K562 (cell line): ENCODE data around the gene CCR7. TPM values are rescaled to one million over a fixed set of nuclear protein-coding genes. Genes with fewer than 3 reads are reported as not detected.

Source experiments
- ATAC-seq: fragments of 200-7000 bp; cut with Tn5 transposase; 3 replicates; pipeline ENCODE4 v1.9.1; 2020; ENCODE audit warnings: moderate library complexity
- BruUV-seq: library from RNA; stranded (reverse); fragments of 400-500 nt; replicated peaks from 2 replicates; lab custom pipeline; 2021; lab: Mats Ljungman, UMichigan
- CTCF ChIA-PET: fragments of 300-600 bp; formaldehyde crosslinking; extraction: SDS; loops from one replicate; lab custom pipeline; 2021; ENCODE audit warnings: low intra/inter-chr PET ratio; lab: Yijun Ruan, JAX
- POLR2A ChIA-PET: fragments of 300-600, 350-650 bp; sonication (Branson Sonifier 250); formaldehyde crosslinking; extraction: SDS; loops from one replicate; lab custom pipeline; 2021; ENCODE audit warnings: antibody characterized with exemption, inconsistent platforms; lab: Yijun Ruan, JAX
- DNase-seq, 4 experiments: peaks; one replicate each; pipeline versions ENCODE4 v3.0.0 to v3.0.0-alpha.2; 2011 to 2018; ENCODE audit warnings: low spot score in 3 of 4, mixed read lengths in 3 of 4; ENCODE audit errors: extremely low read depth in 1 of 4
- FAIRE-seq: peaks from 2 replicates; lab custom pipeline; 2011; peaks lifted over from hg19 to GRCh38; lab: Jason Lieb, UNC
- H2AFZ ChIP-seq: 2 replicates; pipeline ENCODE4 v1.6.0; 2011; ENCODE audit warnings: low read depth, low read length, control low read depth, inconsistent platforms
- H3K27ac ChIP-seq: fragments of 200-600 bp; 3 replicates; pipeline ENCODE4 v1.8.0; 2011; ENCODE audit warnings: low read depth, mild to moderate bottlenecking, control low read depth, inconsistent platforms, low read length, moderate library complexity, mixed read lengths; ENCODE audit errors: extremely low read depth
- H3K27me3 ChIP-seq, 2 experiments: fragments of 300-600 bp in 1 of 2; 2 replicates in 1 of 2; 3 replicates in 1 of 2; pipeline versions ENCODE4 v1.6.0 to v1.8.0; 2011; ENCODE audit warnings: inconsistent platforms in 2 of 2, low read length in 2 of 2, mild to moderate bottlenecking in 1 of 2, mixed read lengths in 1 of 2, moderate library complexity in 1 of 2; ENCODE audit not compliant: control insufficient read depth in 2 of 2, insufficient read depth in 2 of 2
- H3K36me3 ChIP-seq: fragments of 300-600 bp; 3 replicates; pipeline ENCODE4 v1.8.0; 2011; ENCODE audit warnings: mild to moderate bottlenecking, low read length, inconsistent platforms; ENCODE audit not compliant: control insufficient read depth, insufficient read depth
- H3K4me1 ChIP-seq, 2 experiments: fragments of 200-600 bp in 1 of 2; replicated peaks in 1 of 2; 2 replicates in 1 of 2; 3 replicates in 1 of 2; pipeline versions ENCODE4 v1.5.1 to v1.8.0; 2011; ENCODE audit warnings: inconsistent platforms in 2 of 2, low read length in 2 of 2, mild to moderate bottlenecking in 1 of 2, mixed read lengths in 1 of 2, moderate library complexity in 1 of 2; ENCODE audit not compliant: control insufficient read depth in 2 of 2, insufficient read depth in 2 of 2
- H3K4me2 ChIP-seq: 2 replicates; pipeline ENCODE4 v1.6.1; 2011; ENCODE audit warnings: low read length, control low read depth, inconsistent platforms, mixed read lengths; ENCODE audit not compliant: insufficient read depth
- H3K4me3 ChIP-seq: fragments of 200-600 bp; sonication (generic), shearing (Covaris generic); 2 replicates; pipeline ENCODE4 v1.5.1; 2016; ENCODE audit warnings: control low read depth, inconsistent platforms
- H3K79me2 ChIP-seq: fragments of 200-600 bp; 3 replicates; pipeline ENCODE4 v1.8.0; 2011; ENCODE audit warnings: low read length, inconsistent platforms; ENCODE audit not compliant: control insufficient read depth, insufficient read depth
- H3K9ac ChIP-seq, 2 experiments: 2 replicates each; pipeline versions ENCODE4 v1.6.0 to v1.6.1; 2011; ENCODE audit warnings: low read depth in 2 of 2, low read length in 2 of 2, control low read depth in 1 of 2, inconsistent platforms in 1 of 2, mild to moderate bottlenecking in 1 of 2, mixed read lengths in 1 of 2; ENCODE audit not compliant: insufficient read depth in 1 of 2
- H3K9me1 ChIP-seq: one replicate; pipeline ENCODE4 v1.6.0; 2011; ENCODE audit warnings: inconsistent platforms, mild to moderate bottlenecking, low read length, moderate library complexity; ENCODE audit not compliant: control insufficient read depth, insufficient read depth
- H3K9me3 ChIP-seq: replicated peaks from 2 replicates; pipeline ENCODE4 v1.5.1; 2011; ENCODE audit warnings: low read depth, low read length, inconsistent platforms; ENCODE audit not compliant: control insufficient read depth, insufficient read depth
- H4K20me1 ChIP-seq: replicated peaks from 2 replicates; pipeline ENCODE4 v1.6.1; 2011; ENCODE audit warnings: low read length, inconsistent platforms, mixed read lengths; ENCODE audit not compliant: control insufficient read depth, insufficient read depth
- CC2D1A ChIP-seq: fragments of 450-650 bp; IDR thresholded peaks from 2 replicates; pipeline ENCODE4 v1.6.1; 2017; ENCODE audit warnings: mild to moderate bottlenecking
- CTBP1 ChIP-seq: fragments of 450-650 bp; IDR thresholded peaks from 2 replicates; pipeline ENCODE4 v1.6.1; 2016; ENCODE audit warnings: borderline replicate concordance
- HDAC1 ChIP-seq, 2 experiments: fragments of 450-650 bp; IDR thresholded peaks; 2 replicates each; pipeline ENCODE4 v1.6.1; 2016 to 2017; ENCODE audit warnings: inconsistent platforms in 1 of 2, mild to moderate bottlenecking in 1 of 2, moderate library complexity in 1 of 2
- HDGF ChIP-seq: fragments of 450-650 bp; IDR thresholded peaks from 2 replicates; pipeline ENCODE4 v1.6.1; 2016
- HNRNPH1 ChIP-seq: fragments of 200-400 bp; formaldehyde crosslinking; optimal IDR thresholded peaks from 2 replicates; pipeline ENCODE3; 2017; ENCODE audit warnings: low read depth, mild to moderate bottlenecking, low read length, moderate library complexity
- KDM1A ChIP-seq, 2 experiments: fragments of 450-650 bp; IDR thresholded peaks; 2 replicates each; pipeline ENCODE4 v1.6.1; 2016; ENCODE audit warnings: mild to moderate bottlenecking in 2 of 2
- KDM5B ChIP-seq: fragments of 200-600 bp; sonication (generic); IDR thresholded peaks from 2 replicates; pipeline ENCODE4 v1.6.1; 2012; ENCODE audit warnings: low read depth, mild to moderate bottlenecking, moderate library complexity, low read length, control low read depth, inconsistent platforms; ENCODE audit not compliant: insufficient replicate concordance
- NCOA1 ChIP-seq: fragments of 450-650 bp; IDR thresholded peaks from 2 replicates; pipeline ENCODE4 v1.6.1; 2016; ENCODE audit warnings: low read depth
- OTX1 ChIP-seq: fragments of 450-650 bp; formaldehyde crosslinking; IDR thresholded peaks from 2 replicates; pipeline ENCODE4 v1.4.0; 2022; ENCODE audit warnings: mild to moderate bottlenecking
- RHOXF2B ChIP-seq: fragments of 250-450 bp; sonication (Bioruptor Pico); conservative IDR thresholded peaks from 2 replicates; pipeline ENCODE4 v1.5.1; 2021
- SMAD1 ChIP-seq: fragments of 150-350 bp; IDR thresholded peaks from 2 replicates; pipeline ENCODE4 v1.6.1; 2014; ENCODE audit warnings: low read length, low read depth; ENCODE audit not compliant: partially characterized antibody
- SRSF1 ChIP-seq: fragments of 200-400 bp; formaldehyde crosslinking; IDR thresholded peaks from 2 replicates; pipeline ENCODE4 v1.6.1; 2017; ENCODE audit warnings: mild to moderate bottlenecking, low read depth, low read length, moderate library complexity
- ZBTB2 ChIP-seq: fragments of 450-650 bp; IDR thresholded peaks from 2 replicates; pipeline ENCODE4 v1.6.1; 2016; ENCODE audit warnings: antibody characterized with exemption
- ZBTB33 ChIP-seq: sonication (generic); formaldehyde crosslinking; IDR thresholded peaks from 2 replicates; pipeline ENCODE4 v1.8.1; 2023; ENCODE audit warnings: mild to moderate bottlenecking, missing genetic modification reagents
- whole genome bisulfite sequencing: fragments of 100-300 bp; shearing (Covaris generic); methylation state at CpG from one replicate; pipeline ENCODE4 v1.1.6; 2016; ENCODE audit warnings: low coverage, mixed read lengths; ENCODE audit not compliant: insufficient coverage; ENCODE audit errors: missing lambda C conversion rate; 5-methylcytosine and 5-hydroxymethylcytosine counted together
- in situ Hi-C: fragments of 300-500 bp; cut with MboI; formaldehyde crosslinking; loops from 4 replicates; pipeline ENCODE4 v1.15.0; 2018; ENCODE audit warnings: inconsistent platforms, mixed read lengths
- intact Hi-C: fragments of 100-400 bp; cut with micrococcal nuclease; formaldehyde crosslinking; loops from 2 replicates; pipeline ENCODE4 v1.14.2; 2022
- polyA plus RNA-seq, 8 experiments: library from polyadenylated mRNA; depleted of rRNA in 4 of 8; stranded (reverse) in 5 of 8; unstranded in 3 of 8; fragments of >200 nt; fragmentation: Nextera tagmentation in 2 of 8; fragmentation: Illumina TruSeq in 1 of 8; extraction: Ambion mirVana in 2 of 8; extraction: Trizol in 1 of 8; gene quantifications; 2 replicates each; pipeline versions ENCODE4 v1.2.1 to v1.2.3, GENCODE V29; 2011 to 2014; ENCODE audit warnings: inconsistent platforms in 1 of 8, missing spikeins in 1 of 8
- total RNA-seq, 7 experiments: library from RNA; depleted of rRNA in 6 of 7; stranded (reverse); fragments of >200 nt in 6 of 7; fragmentation: Illumina TruSeq in 2 of 7; extraction: Trizol in 2 of 7; gene quantifications; 2 replicates each; pipeline versions ENCODE4 v1.2.1 to v1.2.3, GENCODE V29; 2011 to 2021; ENCODE audit warnings: low replicate concordance in 1 of 7
- TF ChIP-seq, protein P1 (sequence below): IDR thresholded peaks from 3 replicates; pipeline ENCODE4 v1.6.1; 2011; ENCODE audit warnings: borderline replicate concordance, mild to moderate bottlenecking, moderate library complexity; ENCODE audit not compliant: insufficient read length; ENCODE audit errors: extremely low read depth

The CCR7 gene
- total and polyA plus RNA-seq, 9 of the 15 experiments (the other 6 are each of a cell fraction or from before 2014, with no cell fraction given) = 0.14 to 1.4 (median 0.56) TPM

- 0 out of 4 replicates have a peak overlapping the region, but pooled peaks of 1 of the 2 experiments have one; percentile 65 for H3K9ac ChIP-seq
- H3K4me2 ChIP-seq = 0 out of 2 replicates have a peak overlapping the region, but pooled peaks have one; percentile 17
- WGBS = 55% methylated on average over 20 of the region's 20 CpGs
- no TSS peak for BruUV-seq
- ChIA-PET CTCF (no interaction called here), POLR2A (interaction anchor here (1.3 to 1.9 kb wide), 2 partner anchors 8 to 13 kb away, joined by 5 to 9 read pairs; no protein-coding TSS in a partner anchor)
- no peak overlapping the region for H3K4me3 ChIP-seq
- FAIRE-seq (no peak), ATAC-seq (no peak), DNase-seq (peak in 1 of 4 experiments; percentile 36)
- H4K20me1 ChIP-seq = no peaks in the 10 kb centered on the region
- in situ Hi-C loops = no loop called here
- peaks cover 28% of the 10 kb centered on the region in 2 experiments for H3K4me1 ChIP-seq
- no peak overlapping the region for H3K27ac ChIP-seq
- peaks cover 6% of the 10 kb centered on the region for H3K9me1 ChIP-seq
- no peaks in the 10 kb centered on the region for H3K79me2 ChIP-seq
- H3K9me3 ChIP-seq = no peaks in the 10 kb centered on the region
- no peaks in the 10 kb centered on the region for H3K36me3 ChIP-seq
- 0 out of 2 replicates have a peak overlapping the region, but pooled peaks have one; percentile 27 for H2AFZ ChIP-seq
- intact Hi-C loops = no loop called here
- H3K27me3 ChIP-seq = no peaks in the 10 kb centered on the region
- TF ChIP-seq SRSF1 (no peak), RHOXF2B (CRISPR knock-in tag) (no peak), KDM1A (IDR thresholded peaks at IDR 0.05) (peak in 1 of 2 experiments; percentile 68; a peak in 2 of 4 replicates), OTX1 (CRISPR knock-in tag) (0 out of 2 replicates have a peak, but pooled peaks have one; percentile 47), SMAD1 (no peak), NCOA1 (no peak), KDM5B (no peak), CTBP1 (peak; percentile 48; the same call in 1 of the 2 replicates), HNRNPH1 (no peak), ZBTB33 (CRISPR knock-in tag) (no peak), CC2D1A (no peak), HDAC1 (IDR thresholded peaks at IDR 0.05) (peak in 1 of 2 experiments; percentile 52; a peak in 2 of 4 replicates), HDGF (peak; percentile 74; the same call in 1 of the 2 replicates), ZBTB2 (peak; percentile 43; the same call in 1 of the 2 replicates)
- TF ChIP-seq, protein P1, sequence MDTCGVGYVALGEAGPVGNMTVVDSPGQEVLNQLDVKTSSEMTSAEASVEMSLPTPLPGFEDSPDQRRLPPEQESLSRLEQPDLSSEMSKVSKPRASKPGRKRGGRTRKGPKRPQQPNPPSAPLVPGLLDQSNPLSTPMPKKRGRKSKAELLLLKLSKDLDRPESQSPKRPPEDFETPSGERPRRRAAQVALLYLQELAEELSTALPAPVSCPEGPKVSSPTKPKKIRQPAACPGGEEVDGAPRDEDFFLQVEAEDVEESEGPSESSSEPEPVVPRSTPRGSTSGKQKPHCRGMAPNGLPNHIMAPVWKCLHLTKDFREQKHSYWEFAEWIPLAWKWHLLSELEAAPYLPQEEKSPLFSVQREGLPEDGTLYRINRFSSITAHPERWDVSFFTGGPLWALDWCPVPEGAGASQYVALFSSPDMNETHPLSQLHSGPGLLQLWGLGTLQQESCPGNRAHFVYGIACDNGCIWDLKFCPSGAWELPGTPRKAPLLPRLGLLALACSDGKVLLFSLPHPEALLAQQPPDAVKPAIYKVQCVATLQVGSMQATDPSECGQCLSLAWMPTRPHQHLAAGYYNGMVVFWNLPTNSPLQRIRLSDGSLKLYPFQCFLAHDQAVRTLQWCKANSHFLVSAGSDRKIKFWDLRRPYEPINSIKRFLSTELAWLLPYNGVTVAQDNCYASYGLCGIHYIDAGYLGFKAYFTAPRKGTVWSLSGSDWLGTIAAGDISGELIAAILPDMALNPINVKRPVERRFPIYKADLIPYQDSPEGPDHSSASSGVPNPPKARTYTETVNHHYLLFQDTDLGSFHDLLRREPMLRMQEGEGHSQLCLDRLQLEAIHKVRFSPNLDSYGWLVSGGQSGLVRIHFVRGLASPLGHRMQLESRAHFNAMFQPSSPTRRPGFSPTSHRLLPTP = no peak
Measured at GRCh38 chr17:40541060-40541872, 24.0 kb downstream of the CCR7 start.
